IPS-20b (cell line): Measurements from ENCODE around the gene AKTIP.
"Not testable (repeated sequence)": the region's sequence is repeated elsewhere in the genome, so short reads cannot be mapped to it uniquely, and the experiment has no call there.

Experiments used
- H3K27ac ChIP-seq: one replicate; pipeline ENCODE4 v1.5.1; 2013; ENCODE audit warnings: low read length
- H3K27me3 ChIP-seq: 2 replicates; pipeline ENCODE4 v1.6.1; 2013; ENCODE audit warnings: mild to moderate bottlenecking, low read length, inconsistent platforms; ENCODE audit not compliant: insufficient read depth
- H3K36me3 ChIP-seq: 2 replicates; pipeline ENCODE4 v1.6.1; 2013; ENCODE audit warnings: low read depth, mild to moderate bottlenecking, inconsistent platforms, low read length, moderate library complexity; ENCODE audit not compliant: insufficient read depth
- H3K4me1 ChIP-seq: 2 replicates; pipeline ENCODE4 v1.6.1; 2013; ENCODE audit warnings: mild to moderate bottlenecking, control low read depth, inconsistent platforms, low read length, moderate library complexity; ENCODE audit not compliant: insufficient read depth
- H3K4me3 ChIP-seq: 2 replicates; pipeline ENCODE4 v1.5.1; 2013; ENCODE audit warnings: mild to moderate bottlenecking, low read length, inconsistent platforms
- H3K9ac ChIP-seq: 2 replicates; pipeline ENCODE4 v1.6.1; 2013; ENCODE audit warnings: low read depth, mild to moderate bottlenecking, inconsistent platforms, low read length, moderate library complexity
- H3K9me3 ChIP-seq: 2 replicates; pipeline ENCODE4 v1.6.1; 2013; ENCODE audit warnings: mild to moderate bottlenecking, low read depth, low read length, inconsistent platforms; ENCODE audit not compliant: insufficient read depth

The AKTIP gene

GRCh38 chr16:53530046-53530445 lies 27.0 kb upstream of the AKTIP start:
- Histone ChIP-seq H3K4me3 (no peak overlapping the region), H3K27ac (no peak overlapping the region), H3K4me1 (no peaks in the 10 kb centered on the region)

DNA sequence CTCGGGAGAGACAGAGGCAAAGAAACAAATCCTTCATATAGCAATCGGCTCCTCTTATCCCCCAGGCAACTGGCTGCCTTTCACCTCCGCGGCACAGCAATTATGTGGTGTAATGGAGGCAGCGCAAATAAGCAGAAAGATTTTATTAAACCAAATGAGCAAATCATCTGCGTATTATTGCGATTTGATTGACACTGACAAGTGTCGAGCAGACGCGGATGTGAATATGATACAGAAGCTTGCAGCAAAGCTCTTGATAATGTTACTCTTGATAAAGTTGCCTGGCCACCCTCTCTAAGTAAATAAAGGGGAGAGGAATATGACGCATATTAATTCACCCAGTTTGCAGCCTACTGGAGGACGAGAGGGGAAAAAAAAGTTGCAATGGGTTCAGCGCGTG lies 26.5 kb upstream of the AKTIP start:
- Histone ChIP-seq H3K4me1 (no peaks in the 10 kb centered on the region), H3K27me3 (no peaks in the 10 kb centered on the region), H3K9me3 (no peaks in the 10 kb centered on the region), H3K36me3 (no peaks in the 10 kb centered on the region), H3K4me3 (no peak overlapping the region), H3K27ac (no peak overlapping the region), H3K9ac (no peak overlapping the region)

More at GRCh38 chr16:53530046-53530445, 27.0 kb upstream of the AKTIP start:
- Histone ChIP-seq H3K9me3 (no peaks in the 10 kb centered on the region), H3K9ac (no peak overlapping the region), H3K36me3 (no peaks in the 10 kb centered on the region), H3K27me3 (no peaks in the 10 kb centered on the region)

DNA sequence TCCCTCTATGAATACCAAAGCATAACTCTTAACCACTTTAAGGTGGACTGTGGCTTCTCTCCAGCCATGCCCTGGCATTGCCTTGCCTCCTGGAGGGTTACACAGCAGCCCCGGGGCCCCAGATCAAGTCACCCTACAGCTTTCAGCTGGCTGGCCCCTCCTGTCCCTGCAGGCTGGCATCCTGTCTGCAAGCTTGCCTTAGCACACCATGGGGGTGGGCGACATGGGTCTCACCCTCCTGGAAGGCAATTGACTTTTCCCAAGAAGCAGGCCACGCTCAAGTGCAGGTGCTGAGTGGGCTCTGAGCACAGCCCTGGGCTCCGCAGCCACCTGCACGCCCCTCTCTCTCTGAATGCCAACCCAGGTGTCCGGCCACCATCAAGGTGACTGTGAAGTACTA lies 25.8 kb upstream of the AKTIP start:
- H3K4me3 ChIP-seq, result no peak overlapping the region
- no peaks in the 10 kb centered on the region for H3K36me3 ChIP-seq
- H3K27me3 ChIP-seq, result no peaks in the 10 kb centered on the region
- no peaks in the 10 kb centered on the region for H3K4me1 ChIP-seq
- no peaks in the 10 kb centered on the region for H3K9me3 ChIP-seq
- no peak overlapping the region for H3K27ac ChIP-seq
- no peak overlapping the region for H3K9ac ChIP-seq

DNA sequence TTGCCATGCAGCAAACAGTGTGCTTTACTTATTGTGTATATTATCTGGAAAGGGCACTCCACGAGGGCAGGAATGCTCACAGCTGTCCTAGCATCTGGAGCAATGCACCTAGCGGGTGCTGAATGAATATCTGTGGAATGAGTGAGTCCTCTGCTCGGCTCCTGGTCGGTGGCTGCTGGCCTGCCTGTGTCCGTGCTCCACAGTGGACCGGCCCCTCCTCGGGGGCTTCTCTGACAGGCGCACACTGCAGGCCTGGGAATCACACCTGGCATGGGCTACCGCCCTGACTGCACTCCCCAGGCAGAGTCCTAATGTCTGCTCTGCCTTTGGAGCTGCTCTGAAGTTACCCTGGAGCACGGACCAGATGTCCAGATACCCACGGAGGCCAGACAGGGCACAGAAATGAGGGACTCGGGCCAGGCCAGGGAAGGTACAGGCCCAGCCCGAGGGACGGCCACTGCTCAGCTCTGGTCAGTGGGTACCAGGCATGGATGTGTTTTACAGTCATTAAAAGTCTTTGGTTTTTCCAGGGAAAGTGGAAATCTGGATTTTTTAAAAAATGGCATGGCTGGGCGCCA lies 21.1 kb upstream of the AKTIP start:
- Histone ChIP-seq H3K9ac (no peak overlapping the region), H3K9me3 (no peaks in the 10 kb centered on the region), H3K27ac (no peak overlapping the region), H3K4me1 (no peaks in the 10 kb centered on the region), H3K4me3 (no peak overlapping the region), H3K36me3 (no peaks in the 10 kb centered on the region), H3K27me3 (no peaks in the 10 kb centered on the region)

GRCh38 chr16:53523126-53523804 lies 20.3 kb upstream of the AKTIP start:
- H3K9me3 ChIP-seq, result no peaks in the 10 kb centered on the region
- H3K9ac ChIP-seq, result no peak overlapping the region
- H3K4me3 ChIP-seq, result no peak overlapping the region
- H3K27me3 ChIP-seq, result no peaks in the 10 kb centered on the region
- H3K4me1 ChIP-seq, result no peaks in the 10 kb centered on the region
- no peaks in the 10 kb centered on the region for H3K36me3 ChIP-seq
- no peak overlapping the region for H3K27ac ChIP-seq

GRCh38 chr16:53519417-53520091 lies 16.5 kb upstream of the AKTIP start:
- H3K9me3 ChIP-seq, result no peaks in the 10 kb centered on the region
- H3K36me3 ChIP-seq, result no peaks in the 10 kb centered on the region
- no peaks in the 10 kb centered on the region for H3K27me3 ChIP-seq
- H3K9ac ChIP-seq, result no peak overlapping the region
- no peak overlapping the region for H3K4me3 ChIP-seq
- no peak overlapping the region for H3K27ac ChIP-seq
- no peaks in the 10 kb centered on the region for H3K4me1 ChIP-seq

DNA sequence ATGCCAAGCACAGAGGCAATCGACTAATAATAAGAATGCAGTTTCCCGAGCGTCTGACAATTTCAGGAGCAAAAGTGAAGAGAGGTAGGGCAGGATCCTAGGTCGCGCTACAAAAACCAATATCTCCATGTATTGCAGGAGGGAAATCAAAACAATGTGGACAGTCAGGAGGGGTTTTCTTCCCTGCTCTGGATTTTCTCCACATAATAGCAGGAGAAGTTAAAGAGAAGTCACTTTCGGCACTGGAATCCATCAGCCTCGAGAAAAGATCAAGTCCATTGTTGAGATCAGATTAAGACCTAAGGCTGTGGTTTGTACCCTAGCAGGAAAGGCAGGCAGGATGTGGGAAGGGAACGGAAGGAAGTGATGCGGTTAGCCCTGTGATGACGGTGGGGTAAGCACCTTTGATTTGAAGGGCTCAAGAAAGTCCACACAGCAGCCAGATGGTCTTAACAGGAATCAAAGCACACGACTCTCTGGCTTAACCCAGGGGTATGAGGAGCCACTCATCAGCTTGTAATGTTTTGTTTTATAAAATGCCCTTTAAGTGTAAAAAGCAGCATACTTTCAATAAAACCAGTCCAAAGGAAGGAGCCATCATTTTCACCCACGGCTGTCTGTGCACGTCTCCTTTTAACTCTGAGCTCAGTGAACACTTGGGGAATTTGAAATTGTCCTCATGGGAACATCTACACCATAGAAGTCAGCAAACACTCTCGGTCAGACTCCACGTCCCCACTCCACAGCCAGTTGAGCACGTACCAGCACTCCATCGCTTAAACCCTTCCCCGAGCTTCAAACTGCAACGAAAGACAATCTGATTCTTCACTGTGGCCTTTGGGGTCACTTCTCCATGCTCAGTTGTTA lies 15.8 kb upstream of the AKTIP start:
- peaks cover 4% of the 10 kb centered on the region; the same call in 1 of the 2 replicates for H3K9me3 ChIP-seq
- no peak overlapping the region for H3K4me3 ChIP-seq
- H3K9ac ChIP-seq, result no peak overlapping the region
- no peaks in the 10 kb centered on the region for H3K27me3 ChIP-seq
- no peak overlapping the region for H3K27ac ChIP-seq
- no peaks in the 10 kb centered on the region for H3K36me3 ChIP-seq
- H3K4me1 ChIP-seq, result no peaks in the 10 kb centered on the region

GRCh38 chr16:53517851-53518250 lies 14.8 kb upstream of the AKTIP start:
- Histone ChIP-seq H3K27me3 (no peaks in the 10 kb centered on the region), H3K36me3 (no peaks in the 10 kb centered on the region), H3K9ac (no peak overlapping the region), H3K4me1 (no peaks in the 10 kb centered on the region), H3K4me3 (no peak overlapping the region), H3K27ac (no peak overlapping the region), H3K9me3 (peaks cover 9% of the 10 kb centered on the region; the same call in 1 of the 2 replicates)

- Histone ChIP-seq H3K9me3 (peaks cover 9% of the 10 kb centered on the region; the same call in 1 of the 2 replicates), H3K27me3 (no peaks in the 10 kb centered on the region), H3K36me3 (no peaks in the 10 kb centered on the region), H3K27ac (no peak overlapping the region), H3K9ac (no peak overlapping the region), H3K4me3 (no peak overlapping the region), H3K4me1 (no peaks in the 10 kb centered on the region)
Observed at GRCh38 chr16:53515811-53516210, 12.8 kb upstream of the AKTIP start.

GRCh38 chr16:53515259-53515658 lies 12.2 kb upstream of the AKTIP start:
- Histone ChIP-seq H3K27me3 (no peaks in the 10 kb centered on the region), H3K27ac (no peak overlapping the region), H3K4me3 (no peak overlapping the region), H3K9me3 (peaks cover 9% of the 10 kb centered on the region; the same call in 1 of the 2 replicates), H3K4me1 (no peaks in the 10 kb centered on the region), H3K9ac (no peak overlapping the region), H3K36me3 (no peaks in the 10 kb centered on the region)

GRCh38 chr16:53512795-53513194 lies 9.8 kb upstream of the AKTIP start:
- not testable (repeated sequence) for H3K36me3 ChIP-seq, H3K27me3 ChIP-seq, H3K9ac ChIP-seq, H3K9me3 ChIP-seq, H3K27ac ChIP-seq, H3K4me1 ChIP-seq, H3K4me3 ChIP-seq
